ENCODE results near the gene EHBP1. TPM values are rescaled to one million over a fixed set of nuclear protein-coding genes. Genes with fewer than 3 reads are reported as not detected.

The EHBP1 gene
- total RNA-seq, 4 donors from 2014 or later = 11.1 to 19.0 (median 15.4) TPM

DNA sequence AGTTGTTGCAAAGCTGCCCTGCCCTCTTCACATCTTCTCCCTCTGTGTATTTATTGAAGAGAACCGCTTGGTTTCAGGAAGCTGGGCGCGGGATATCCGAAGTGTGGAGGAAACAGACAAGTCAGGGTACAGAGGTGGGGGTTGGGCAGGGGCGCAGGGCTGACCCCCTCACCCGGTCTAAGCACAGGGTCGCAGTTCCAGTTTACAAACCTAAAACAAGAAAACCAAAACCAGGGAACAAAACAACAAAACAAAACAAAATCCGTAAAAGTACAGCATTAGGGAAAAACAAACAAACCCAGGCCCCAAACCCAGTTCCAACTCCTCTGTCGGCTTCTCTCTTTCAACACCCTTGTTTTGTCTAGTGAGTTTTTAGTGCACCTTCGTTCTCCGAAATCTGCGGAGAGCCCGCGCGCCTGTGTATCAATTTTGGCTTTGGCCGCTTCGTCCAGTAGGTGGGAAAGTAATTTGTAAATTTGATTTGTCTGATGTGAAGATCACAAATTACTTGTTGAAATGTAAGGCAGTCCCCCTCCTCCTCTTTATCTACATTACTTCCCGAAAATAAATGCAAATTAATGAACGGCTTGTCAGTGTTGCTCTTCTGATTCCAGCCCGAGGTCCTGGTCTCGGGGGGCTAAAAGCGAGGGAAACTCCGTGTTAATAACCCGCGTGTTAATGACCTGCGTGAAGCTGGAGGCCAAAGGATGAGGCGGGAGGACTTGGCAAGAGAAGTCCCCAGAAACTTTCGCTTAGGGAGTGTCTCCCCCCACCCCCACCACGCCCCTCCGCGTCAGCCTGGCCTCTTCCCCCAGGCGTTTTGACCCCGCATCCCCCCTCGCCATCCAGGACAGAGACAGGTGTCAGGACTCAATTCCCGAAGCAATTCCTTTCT, 352.0 kb downstream of the EHBP1 start:
- Histone ChIP-seq H3K27me3 (peaks cover 97 to 100% (median 100%) of the 10 kb centered on the region in 3 donors), H3K27ac (no peak overlapping the region), H3K4me1 (peaks cover 26 to 45% of the 10 kb centered on the region in 2 donors), H3K36me3 (no peaks in the 10 kb centered on the region), H3K4me3 (peak overlapping the region in 2 of 4 donors; percentile 32 to 45), H3K9me3 (no peaks in the 10 kb centered on the region)
- in situ Hi-C loops (cut with MboI; ENCODE audit: low sequenced_read_pairs in 4 of 4) = no loop called here
- ATAC-seq = no peak
- DNase-seq = no peak
- TF ChIP-seq, protein P1, sequence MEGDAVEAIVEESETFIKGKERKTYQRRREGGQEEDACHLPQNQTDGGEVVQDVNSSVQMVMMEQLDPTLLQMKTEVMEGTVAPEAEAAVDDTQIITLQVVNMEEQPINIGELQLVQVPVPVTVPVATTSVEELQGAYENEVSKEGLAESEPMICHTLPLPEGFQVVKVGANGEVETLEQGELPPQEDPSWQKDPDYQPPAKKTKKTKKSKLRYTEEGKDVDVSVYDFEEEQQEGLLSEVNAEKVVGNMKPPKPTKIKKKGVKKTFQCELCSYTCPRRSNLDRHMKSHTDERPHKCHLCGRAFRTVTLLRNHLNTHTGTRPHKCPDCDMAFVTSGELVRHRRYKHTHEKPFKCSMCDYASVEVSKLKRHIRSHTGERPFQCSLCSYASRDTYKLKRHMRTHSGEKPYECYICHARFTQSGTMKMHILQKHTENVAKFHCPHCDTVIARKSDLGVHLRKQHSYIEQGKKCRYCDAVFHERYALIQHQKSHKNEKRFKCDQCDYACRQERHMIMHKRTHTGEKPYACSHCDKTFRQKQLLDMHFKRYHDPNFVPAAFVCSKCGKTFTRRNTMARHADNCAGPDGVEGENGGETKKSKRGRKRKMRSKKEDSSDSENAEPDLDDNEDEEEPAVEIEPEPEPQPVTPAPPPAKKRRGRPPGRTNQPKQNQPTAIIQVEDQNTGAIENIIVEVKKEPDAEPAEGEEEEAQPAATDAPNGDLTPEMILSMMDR (IDR thresholded peaks at IDR 0.05 in 4 of 5, conservative IDR thresholded peaks at IDR 0.05 in 1 of 5) = no peak
- no peak for TF ChIP-seq POLR2A (IDR thresholded peaks at IDR 0.05)
- intact Hi-C loops (cut with DNase I; ENCODE audit: low total_unique reads) = no loop called here

- in situ Hi-C loops (cut with MboI; ENCODE audit: low sequenced_read_pairs in 4 of 4) = no loop called here
- Histone ChIP-seq H3K36me3 (no peaks in the 10 kb centered on the region), H3K27ac (no peak overlapping the region), H3K9me3 (no peaks in the 10 kb centered on the region), H3K27me3 (peaks cover 94 to 100% (median 100%) of the 10 kb centered on the region in 3 donors), H3K4me1 (peaks cover 26 to 45% of the 10 kb centered on the region in 2 donors), H3K4me3 (peak overlapping the region in 3 of 4 donors; percentile 27 to 45 (median 32))
- intact Hi-C loops (cut with DNase I; ENCODE audit: low total_unique reads) = no loop called here
- TF ChIP-seq, protein P1 (IDR thresholded peaks at IDR 0.05 in 4 of 5, conservative IDR thresholded peaks at IDR 0.05 in 1 of 5) = no peak
- no peak for TF ChIP-seq POLR2A (IDR thresholded peaks at IDR 0.05)
- no peak for DNase-seq
- no peak for ATAC-seq
Measured at GRCh38 chr2:63058144-63058920, 352.8 kb downstream of the EHBP1 start.

DNA sequence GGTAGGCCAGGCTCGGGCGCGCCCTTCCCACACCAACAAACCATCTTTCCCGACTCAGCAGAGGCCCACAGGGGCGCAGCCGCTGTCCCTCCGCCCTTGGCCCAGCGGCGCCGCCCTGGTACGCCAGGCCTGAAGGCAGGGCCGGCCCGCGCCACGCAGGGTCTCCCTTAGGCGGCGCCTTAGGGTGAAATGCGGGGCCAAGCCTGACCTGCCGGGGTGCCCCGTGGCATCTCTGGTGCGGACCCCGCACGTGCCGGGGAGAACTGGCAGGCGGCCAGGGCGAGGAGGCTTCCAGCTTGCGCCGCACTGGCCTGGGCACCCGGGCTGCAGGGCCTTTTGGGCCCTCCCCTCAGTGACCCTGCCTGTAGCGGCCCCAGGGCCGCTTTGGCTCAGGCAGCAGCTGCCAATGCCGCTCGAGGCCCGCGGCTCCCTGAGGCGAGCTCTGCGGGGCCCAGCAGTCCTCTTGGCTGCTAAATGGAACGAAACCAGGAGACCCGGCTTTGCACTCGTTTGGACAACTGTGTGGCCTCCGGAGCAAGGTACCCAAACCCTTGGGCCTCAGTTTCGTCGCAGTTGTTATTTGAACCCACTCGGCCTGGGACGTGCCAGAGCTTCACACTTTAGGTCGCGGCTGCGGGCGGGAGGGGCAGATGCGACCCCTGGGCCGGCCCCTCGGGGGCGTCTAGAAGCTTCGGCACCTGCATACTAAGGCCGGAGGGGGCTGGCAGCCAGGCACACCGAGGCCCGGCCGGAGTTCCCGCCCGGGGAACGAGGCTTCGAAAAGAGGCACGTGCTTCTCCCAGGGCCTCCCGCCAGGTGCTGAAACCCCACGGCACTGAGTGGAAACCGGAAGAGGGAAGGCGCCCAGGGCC, 353.6 kb downstream of the EHBP1 start:
- TF ChIP-seq, protein P1 (IDR thresholded peaks at IDR 0.05 in 4 of 5, conservative IDR thresholded peaks at IDR 0.05 in 1 of 5) = no peak
- TF ChIP-seq POLR2A (IDR thresholded peaks at IDR 0.05) = no peak
- DNase-seq = no peak
- in situ Hi-C loops (cut with MboI; ENCODE audit: low sequenced_read_pairs in 4 of 4) (no loop called here), intact Hi-C loops (cut with DNase I; ENCODE audit: low total_unique reads) (no loop called here)
- H3K9me3 ChIP-seq = no peaks in the 10 kb centered on the region
- peaks cover 94 to 100% (median 100%) of the 10 kb centered on the region in 3 donors for H3K27me3 ChIP-seq
- no peak overlapping the region for H3K27ac ChIP-seq
- H3K4me1 ChIP-seq = peaks cover 26 to 42% of the 10 kb centered on the region in 2 donors
- H3K4me3 ChIP-seq = peak overlapping the region in 3 of 4 donors; percentile 27 to 45 (median 32)
- no peaks in the 10 kb centered on the region for H3K36me3 ChIP-seq
- no peak for ATAC-seq

GRCh38 chr2:63059793-63060471, 354.4 kb downstream of the EHBP1 start:
- no peaks in the 10 kb centered on the region for H3K36me3 ChIP-seq
- in situ Hi-C loops (cut with MboI; ENCODE audit: low sequenced_read_pairs in 4 of 4) = no loop called here
- no peak overlapping the region for H3K27ac ChIP-seq
- H3K4me1 ChIP-seq = peaks cover 26 to 41% of the 10 kb centered on the region in 2 donors
- TF ChIP-seq POLR2A (IDR thresholded peaks at IDR 0.05) = no peak
- TF ChIP-seq, protein P1 (IDR thresholded peaks at IDR 0.05 in 4 of 5, conservative IDR thresholded peaks at IDR 0.05 in 1 of 5) = no peak
- intact Hi-C loops (cut with DNase I; ENCODE audit: low total_unique reads) = no loop called here
- peak overlapping the region in 1 of 4 donors; percentile 45 for H3K4me3 ChIP-seq
- ATAC-seq = no peak
- no peak for DNase-seq
- H3K27me3 ChIP-seq = peaks cover 92 to 100% (median 94%) of the 10 kb centered on the region in 3 donors
- no peaks in the 10 kb centered on the region for H3K9me3 ChIP-seq

Measured in gastrocnemius medialis (tissue), 4 donors.